IMR-90 (cell line): ENCODE measurements around the gene MOV10L1. TPM values are rescaled to one million over a fixed set of nuclear protein-coding genes. Genes with fewer than 3 reads are reported as not detected.

Experiments
- ATAC-seq: fragments of 200-7000 bp; cut with Tn5 transposase; 2 replicates; pipeline ENCODE4 v1.9.1; 2020; ENCODE audit warnings: low read depth, mild to moderate bottlenecking, moderate library complexity
- BruUV-seq: library from RNA; stranded (reverse); fragments of 400-500 nt; replicated peaks from 2 replicates; lab custom pipeline; 2021; lab: Mats Ljungman, UMichigan
- CTCF ChIA-PET: fragments of 300-600 bp; formaldehyde crosslinking; extraction: SDS; loops from one replicate; lab custom pipeline; 2021; ENCODE audit warnings: antibody characterized with exemption; lab: Yijun Ruan, JAX
- POLR2A ChIA-PET: fragments of 300-600 bp; sonication (Branson Sonifier 250); formaldehyde crosslinking; loops from one replicate; lab custom pipeline; 2022; ENCODE audit warnings: antibody characterized with exemption; ENCODE audit not compliant: unreplicated experiment; lab: Charles Lee
- DNase-seq: peaks from one replicate; pipeline ENCODE4 v3.0.0; 2013
- H2AFZ ChIP-seq: replicated peaks from 2 replicates; pipeline ENCODE3; 2013; ENCODE audit warnings: low read length, mild to moderate bottlenecking; ENCODE audit not compliant: poor library complexity
- H2AK5ac ChIP-seq: 2 replicates; pipeline ENCODE4 v1.6.1; 2013; ENCODE audit warnings: low read depth, low read length, inconsistent platforms
- H2AK9ac ChIP-seq: replicated peaks from 2 replicates; pipeline ENCODE3; 2013; ENCODE audit warnings: mild to moderate bottlenecking, low read depth, low read length, moderate library complexity; ENCODE audit not compliant: poor library complexity
- H2BK120ac ChIP-seq: 2 replicates; pipeline ENCODE4 v1.6.1; 2013; ENCODE audit warnings: low read depth, low read length, inconsistent platforms
- H2BK15ac ChIP-seq: 3 replicates; pipeline ENCODE4 v1.6.1; 2013; ENCODE audit warnings: low read depth, low read length, inconsistent platforms
- H2BK20ac ChIP-seq: 2 replicates; pipeline ENCODE4 v1.6.1; 2013; ENCODE audit warnings: low read depth, mild to moderate bottlenecking, inconsistent platforms, low read length, moderate library complexity
- H2BK5ac ChIP-seq: 2 replicates; pipeline ENCODE4 v1.6.1; 2013; ENCODE audit warnings: mild to moderate bottlenecking, low read depth, low read length, inconsistent platforms; ENCODE audit not compliant: poor library complexity, severe bottlenecking
- H3K14ac ChIP-seq: replicated peaks from 2 replicates; pipeline ENCODE4 v1.6.1; 2013; ENCODE audit warnings: low read depth, low read length, inconsistent platforms
- H3K18ac ChIP-seq: 2 replicates; pipeline ENCODE4 v1.6.1; 2013; ENCODE audit warnings: low read depth, low read length, control low read depth
- H3K23ac ChIP-seq: 2 replicates; pipeline ENCODE4 v1.6.1; 2013; ENCODE audit warnings: low read depth, low read length, inconsistent platforms
- H3K27ac ChIP-seq: 2 replicates; pipeline ENCODE4 v1.5.1; 2013; ENCODE audit warnings: mild to moderate bottlenecking, control low read depth, low read length; ENCODE audit not compliant: insufficient read depth
- H3K27me3 ChIP-seq: 2 replicates; pipeline ENCODE4 v1.6.1; 2013; ENCODE audit warnings: low read length; ENCODE audit not compliant: control insufficient read depth, insufficient read depth
- H3K36me3 ChIP-seq: 2 replicates; pipeline ENCODE4 v1.6.1; 2013; ENCODE audit warnings: low read length, mixed read lengths; ENCODE audit not compliant: control insufficient read depth, insufficient read depth
- H3K4ac ChIP-seq: 2 replicates; pipeline ENCODE4 v1.6.1; 2013; ENCODE audit warnings: low read depth, low read length, inconsistent platforms
- H3K4me1 ChIP-seq: 2 replicates; pipeline ENCODE4 v1.6.1; 2013; ENCODE audit warnings: low read length, mixed read lengths; ENCODE audit not compliant: control insufficient read depth, insufficient read depth
- H3K4me2 ChIP-seq: 2 replicates; pipeline ENCODE4 v1.6.1; 2013; ENCODE audit warnings: low read depth, mild to moderate bottlenecking, control low read depth, low read length, moderate library complexity
- H3K4me3 ChIP-seq: 2 replicates; pipeline ENCODE4 v1.5.1; 2013; ENCODE audit warnings: low read depth, mild to moderate bottlenecking, control low read depth, low read length, moderate library complexity; ENCODE audit not compliant: insufficient read depth
- H3K56ac ChIP-seq: 2 replicates; pipeline ENCODE4 v1.6.1; 2013; ENCODE audit warnings: low read length, inconsistent platforms; ENCODE audit not compliant: insufficient read depth; ENCODE audit errors: extremely low read depth
- H3K79me1 ChIP-seq, 2 experiments: 2 replicates each; pipeline ENCODE4 v1.6.1; 2013; ENCODE audit warnings: low read length in 2 of 2, inconsistent platforms in 1 of 2, low read depth in 1 of 2
- H3K9ac ChIP-seq: 2 replicates; pipeline ENCODE4 v1.6.1; 2013; ENCODE audit warnings: low read depth, low read length, control low read depth
- H3K9me1 ChIP-seq: 2 replicates; pipeline ENCODE4 v1.6.1; 2013; ENCODE audit warnings: low read length, inconsistent platforms; ENCODE audit not compliant: insufficient read depth
- H3K9me3 ChIP-seq: 2 replicates; pipeline ENCODE4 v1.6.1; 2013; ENCODE audit warnings: low read length; ENCODE audit not compliant: control insufficient read depth, insufficient read depth
- H4K20me1 ChIP-seq: 2 replicates; pipeline ENCODE4 v1.6.1; 2013; ENCODE audit warnings: low read length, inconsistent platforms; ENCODE audit not compliant: insufficient read depth
- H4K5ac ChIP-seq: 2 replicates; pipeline ENCODE4 v1.6.1; 2013; ENCODE audit warnings: mild to moderate bottlenecking, low read depth, low read length, control low read depth
- H4K8ac ChIP-seq, 2 experiments: 2 replicates each; pipeline ENCODE4 v1.6.1; 2013; ENCODE audit warnings: low read depth in 2 of 2, low read length in 2 of 2, control low read depth in 1 of 2, inconsistent platforms in 1 of 2
- H4K91ac ChIP-seq: 2 replicates; pipeline ENCODE4 v1.6.1; 2013; ENCODE audit warnings: low read depth, low read length, inconsistent platforms; ENCODE audit not compliant: insufficient read depth
- BHLHE40 ChIP-seq: fragments of 150-350 bp; IDR thresholded peaks from 2 replicates; pipeline ENCODE4 v1.6.1; 2016; ENCODE audit warnings: mild to moderate bottlenecking, low read depth, low read length
- CEBPB ChIP-seq: IDR thresholded peaks from 2 replicates; pipeline ENCODE4 v1.6.1; 2012; ENCODE audit warnings: low read depth, low read length, improper control_type of control experiment
- CHD1 ChIP-seq: IDR thresholded peaks from 2 replicates; pipeline ENCODE4 v1.6.1; 2012; ENCODE audit warnings: low read depth, low read length, improper control_type of control experiment
- CTCF ChIP-seq: conservative IDR thresholded peaks from 2 replicates; pipeline ENCODE4 v1.5.1; 2012; ENCODE audit warnings: mild to moderate bottlenecking, low read depth, low read length, improper control_type of control experiment
- ELK1 ChIP-seq: fragments of 150-350 bp; IDR thresholded peaks from 2 replicates; pipeline ENCODE4 v1.6.1; 2016; ENCODE audit warnings: low read depth, mild to moderate bottlenecking, low read length, moderate library complexity, borderline replicate concordance
- FOS ChIP-seq: fragments of 150-350 bp; IDR thresholded peaks from 2 replicates; pipeline ENCODE4 v1.6.1; 2016; ENCODE audit warnings: low read depth, low read length
- MAFK ChIP-seq: IDR thresholded peaks from 2 replicates; pipeline ENCODE4 v1.6.1; 2012; ENCODE audit warnings: low read depth, low read length, improper control_type of control experiment
- MAZ ChIP-seq: IDR thresholded peaks from 2 replicates; pipeline ENCODE4 v1.6.1; 2012; ENCODE audit warnings: low read depth, mild to moderate bottlenecking, low read length, improper control_type of control experiment, moderate library complexity, borderline replicate concordance
- MXI1 ChIP-seq: IDR thresholded peaks from 2 replicates; pipeline ENCODE4 v1.6.1; 2012; ENCODE audit warnings: low read depth, mild to moderate bottlenecking, low read length, moderate library complexity, borderline replicate concordance
- NFE2L2 ChIP-seq: fragments of 150-350 bp; IDR thresholded peaks from 2 replicates; pipeline ENCODE4 v1.6.1; 2016; ENCODE audit warnings: low read depth, mild to moderate bottlenecking, low read length
- POLR2A ChIP-seq: IDR thresholded peaks from 2 replicates; pipeline ENCODE4 v1.6.1; 2012; ENCODE audit warnings: mild to moderate bottlenecking, low read depth, low read length
- RAD21 ChIP-seq: IDR thresholded peaks from 2 replicates; pipeline ENCODE4 v1.6.1; 2012; ENCODE audit warnings: low read length, improper control_type of control experiment
- RCOR1 ChIP-seq: IDR thresholded peaks from 2 replicates; pipeline ENCODE4 v1.6.1; 2012; ENCODE audit warnings: mild to moderate bottlenecking, low read length, improper control_type of control experiment; ENCODE audit not compliant: insufficient replicate concordance
- RFX5 ChIP-seq: IDR thresholded peaks from 2 replicates; pipeline ENCODE4 v1.8.0; 2012; ENCODE audit warnings: low read depth, mild to moderate bottlenecking, low read length, moderate library complexity
- SMC3 ChIP-seq: fragments of 150-350 bp; IDR thresholded peaks from 2 replicates; pipeline ENCODE4 v1.6.1; 2016; ENCODE audit warnings: low read depth, mild to moderate bottlenecking, antibody characterized with exemption, low read length, moderate library complexity
- USF2 ChIP-seq: fragments of 150-350 bp; IDR thresholded peaks from 2 replicates; pipeline ENCODE4 v1.6.1; 2017; ENCODE audit warnings: mild to moderate bottlenecking, antibody characterized with exemption, low read length, low read depth
- WGBS, 2 experiments: methylation state at CpG; one replicate each; pipeline versions ENCODE4 v1.1.5 to v1.1.7; 2013; ENCODE audit warnings: missing lambda C conversion rate in 2 of 2; ENCODE audit not compliant: insufficient read length in 1 of 2; ENCODE audit errors: extremely low coverage in 2 of 2; 5-methylcytosine and 5-hydroxymethylcytosine counted together
- dilution Hi-C: fragments of 300-500 bp; cut with HindIII; formaldehyde crosslinking; loops from one replicate; pipeline ENCODE4 v1.14.3; 2018; ENCODE audit warnings: low sequenced_read_pairs; ENCODE audit not compliant: unreplicated experiment
- in situ Hi-C: fragments of 300-500 bp; cut with MboI; formaldehyde crosslinking; loops from 3 replicates; pipeline ENCODE4 v1.14.3; 2019; ENCODE audit warnings: low sequenced_read_pairs, inconsistent platforms, mixed read lengths
- intact Hi-C: fragments of 100-400 bp; cut with micrococcal nuclease; formaldehyde crosslinking; loops from 2 replicates; pipeline ENCODE4 v1.10.0; 2022
- polyA plus RNA-seq, 3 experiments: library from polyadenylated mRNA; depleted of rRNA; stranded (reverse); fragments of >200 nt; gene quantifications; 2 replicates each; pipeline ENCODE4 v1.2.3, GENCODE V29; 2012; ENCODE audit warnings: low replicate concordance in 1 of 3
- total RNA-seq: library from RNA; depleted of rRNA; stranded (reverse); fragments of >200 nt; gene quantifications from 2 replicates; pipeline ENCODE4 v1.2.3, GENCODE V29; 2012

Gene MOV10L1
- total and polyA plus RNA-seq, 2 of the 4 experiments (the other 2 are of a cell fraction) = 0.72 to 1.4 TPM

GRCh38 chr22:50115693-50116092, 25.9 kb downstream of the MOV10L1 start:
- ATAC-seq = no peak

More at GRCh38 chr22:50115693-50116092, 25.9 kb downstream of the MOV10L1 start:
- Histone ChIP-seq H3K4me1 (peaks cover 39% of the 10 kb centered on the region), H3K36me3 (peaks cover 9% of the 10 kb centered on the region; the same call in 1 of the 2 replicates), H2AK5ac (peak overlapping the region; percentile 91), H4K8ac (peak overlapping the region; percentile 11 to 43; a peak in 2 of 4 replicates), H3K9me3 (no peaks in the 10 kb centered on the region), H3K18ac (peak overlapping the region; percentile 78), H4K20me1 (no peaks in the 10 kb centered on the region), H3K9ac (no peak overlapping the region; the same call in 1 of the 2 replicates), H3K9me1 (peaks cover 27% of the 10 kb centered on the region), H4K91ac (peak overlapping the region; percentile 98), H2AFZ (peak overlapping the region; percentile 74), H3K4me2 (no peak overlapping the region; the same call in 1 of the 2 replicates), H2BK5ac (no peak overlapping the region), H2BK20ac (peak overlapping the region; percentile 48), H3K14ac (peak overlapping the region; percentile 60), H3K56ac (no peak overlapping the region), H3K4me3 (no peak overlapping the region), H3K27ac (peak overlapping the region; percentile 30; the same call in 1 of the 2 replicates), H4K5ac (peak overlapping the region; percentile 84), H3K23ac (peak overlapping the region; percentile 63), H3K27me3 (no peaks in the 10 kb centered on the region), H2AK9ac (peak overlapping the region; percentile 77), H2BK15ac (peak overlapping the region; percentile 53; the same call in 2 of the 3 replicates), H3K4ac (peak overlapping the region; percentile 67), H2BK120ac (peak overlapping the region; percentile 98), H3K79me1 (peaks cover 0 to 14% of the 10 kb centered on the region in 2 experiments; a peak in 2 of 4 replicates)
- dilution Hi-C loops = no loop called here
- ChIA-PET CTCF (interaction anchor here (1.1 kb wide), 1 partner anchor 36 kb away, joined by 3 read pairs; no protein-coding TSS in a partner anchor), POLR2A (no interaction called here)
- BruUV-seq = no TSS peak
- in situ Hi-C loops = no loop called here
- no peak for TF ChIP-seq CTCF
- TF ChIP-seq MAZ = no peak
- TF ChIP-seq POLR2A = no peak
- TF ChIP-seq RAD21 = no peak
- TF ChIP-seq RFX5 = no peak
- no peak for TF ChIP-seq CHD1
- no peak for TF ChIP-seq MAFK
- TF ChIP-seq RCOR1 = no peak
- no peak for TF ChIP-seq FOS
- no peak for TF ChIP-seq CEBPB
- TF ChIP-seq NFE2L2 = no peak
- TF ChIP-seq USF2 = no peak
- TF ChIP-seq MXI1 = no peak
- TF ChIP-seq SMC3 = no peak
- TF ChIP-seq ELK1 = no peak
- TF ChIP-seq BHLHE40 = no peak
- DNase-seq = peak; percentile 35
- intact Hi-C loops = no loop called here
- 70% methylated on average over 2 of the region's 10 CpGs; no CpG with 5 or more reads in 1 of the 2 experiments for WGBS, 2 experiments
